LNCaP clone FGC (cell line): Measurements from ENCODE around the gene PSMB5.

Experiments
- DNase-seq: peaks from one replicate; pipeline ENCODE4 v3.0.0-alpha.2; 2011; ENCODE audit warnings: low read depth
- H3K4me3 ChIP-seq: 2 replicates; pipeline ENCODE4 v1.5.1; 2011; ENCODE audit warnings: mild to moderate bottlenecking, low read depth, low read length, control low read depth
- CTCF ChIP-seq: IDR thresholded peaks from 2 replicates; pipeline ENCODE4 v1.5.1; 2012; ENCODE audit warnings: mild to moderate bottlenecking; ENCODE audit not compliant: control insufficient read depth, insufficient read depth; ENCODE audit errors: extremely low read depth

PSMB5 gene

GRCh38 chr14:23013054-23013748 lies 21.5 kb downstream of the PSMB5 start:
- no peak overlapping the region for H3K4me3 ChIP-seq
- TF ChIP-seq CTCF: no peak
- DNase-seq: no peak

DNA sequence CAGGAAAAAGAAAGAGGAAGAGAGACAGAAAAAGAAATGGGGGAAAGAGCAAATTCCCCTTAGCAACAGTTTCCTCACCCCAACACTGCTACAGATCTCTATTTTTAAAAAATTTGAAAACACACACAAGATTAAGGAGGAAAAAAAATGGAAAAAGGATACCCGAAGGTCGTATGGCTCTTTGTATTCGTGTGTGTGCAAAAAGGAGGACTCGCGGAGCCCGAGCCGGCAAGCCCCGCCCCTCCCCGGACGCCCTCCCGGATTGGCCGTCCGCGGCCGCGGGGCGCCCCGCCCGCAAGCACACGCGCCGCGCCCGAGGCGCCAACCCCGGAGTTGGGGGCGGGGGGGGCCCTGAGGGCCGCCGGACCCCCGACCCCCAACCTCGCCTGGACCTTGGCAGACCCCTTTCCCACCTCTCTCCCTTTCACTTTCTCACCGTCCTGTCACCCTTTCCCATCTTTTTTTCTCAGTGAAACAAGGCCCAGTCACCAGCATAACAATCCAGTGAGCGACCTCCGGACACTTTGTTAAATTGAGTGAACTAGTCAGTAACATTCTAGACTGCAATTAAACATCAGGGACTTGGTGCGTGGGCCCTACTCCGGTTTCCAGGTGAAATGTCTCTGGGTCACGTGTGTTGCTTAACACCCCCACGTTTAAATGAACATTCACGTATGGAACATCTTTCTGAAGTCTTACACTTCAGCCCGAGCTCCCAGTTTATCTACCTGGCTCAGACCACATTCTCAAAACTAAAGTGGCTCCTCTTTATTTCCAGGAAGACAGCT lies 24.6 kb downstream of the PSMB5 start, which contains the start of gene C14orf93:
Gene C14orf93 (minus strand): TSS at position 205 of the 788 bp plus-strand sequence. CDS start 11,120 bp downstream, outside the sequence.
- DNase-seq: no peak
- peak within 1 kb of the TSS; percentile 51 for H3K4me3 ChIP-seq
- TF ChIP-seq CTCF: no peak

DNA sequence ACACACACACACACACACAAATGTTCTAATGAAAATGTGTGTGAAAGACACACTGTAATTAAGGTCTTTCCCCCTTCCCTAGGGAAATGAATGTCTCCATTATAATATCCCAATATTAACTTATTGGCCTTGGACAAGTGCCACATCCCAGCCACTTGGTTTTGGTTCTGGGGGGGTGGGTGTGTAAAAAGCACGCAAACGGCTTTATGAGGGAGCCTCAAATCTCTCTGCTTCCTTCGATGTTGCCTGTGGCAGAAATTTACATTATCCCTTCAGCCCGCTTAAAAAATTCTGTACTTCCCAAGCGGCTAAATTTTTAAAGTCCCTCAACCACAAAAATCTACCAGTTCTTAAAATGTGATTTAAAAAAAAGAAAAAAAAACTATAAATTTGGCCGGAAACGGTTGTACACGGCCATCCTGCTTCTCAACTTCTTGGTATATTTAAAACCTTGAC lies 25.2 kb downstream of the PSMB5 start:
- no peak for TF ChIP-seq CTCF
- DNase-seq: no peak
- peak overlapping the region; percentile 51 for H3K4me3 ChIP-seq

DNA sequence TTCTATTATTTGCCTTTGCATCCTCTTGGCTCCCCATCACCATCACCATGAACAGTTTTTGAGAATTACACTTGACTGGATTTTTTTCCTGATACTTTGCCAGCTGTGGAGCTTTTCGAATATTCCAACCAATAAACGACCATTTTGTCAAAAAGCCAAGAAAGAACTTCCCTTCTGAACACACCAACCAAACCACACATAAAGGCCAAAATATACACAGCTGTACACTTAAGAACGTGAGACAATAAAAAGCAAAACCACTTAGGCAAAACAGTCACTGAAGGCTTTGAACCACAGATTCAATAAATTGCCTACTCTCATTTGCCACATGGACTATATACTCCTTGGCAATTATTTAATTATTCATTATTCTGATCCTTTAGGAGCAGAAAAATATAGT lies 25.9 kb downstream of the PSMB5 start:
- no peak overlapping the region for H3K4me3 ChIP-seq
- no peak for TF ChIP-seq CTCF
- peak; percentile 75 for DNase-seq

DNA sequence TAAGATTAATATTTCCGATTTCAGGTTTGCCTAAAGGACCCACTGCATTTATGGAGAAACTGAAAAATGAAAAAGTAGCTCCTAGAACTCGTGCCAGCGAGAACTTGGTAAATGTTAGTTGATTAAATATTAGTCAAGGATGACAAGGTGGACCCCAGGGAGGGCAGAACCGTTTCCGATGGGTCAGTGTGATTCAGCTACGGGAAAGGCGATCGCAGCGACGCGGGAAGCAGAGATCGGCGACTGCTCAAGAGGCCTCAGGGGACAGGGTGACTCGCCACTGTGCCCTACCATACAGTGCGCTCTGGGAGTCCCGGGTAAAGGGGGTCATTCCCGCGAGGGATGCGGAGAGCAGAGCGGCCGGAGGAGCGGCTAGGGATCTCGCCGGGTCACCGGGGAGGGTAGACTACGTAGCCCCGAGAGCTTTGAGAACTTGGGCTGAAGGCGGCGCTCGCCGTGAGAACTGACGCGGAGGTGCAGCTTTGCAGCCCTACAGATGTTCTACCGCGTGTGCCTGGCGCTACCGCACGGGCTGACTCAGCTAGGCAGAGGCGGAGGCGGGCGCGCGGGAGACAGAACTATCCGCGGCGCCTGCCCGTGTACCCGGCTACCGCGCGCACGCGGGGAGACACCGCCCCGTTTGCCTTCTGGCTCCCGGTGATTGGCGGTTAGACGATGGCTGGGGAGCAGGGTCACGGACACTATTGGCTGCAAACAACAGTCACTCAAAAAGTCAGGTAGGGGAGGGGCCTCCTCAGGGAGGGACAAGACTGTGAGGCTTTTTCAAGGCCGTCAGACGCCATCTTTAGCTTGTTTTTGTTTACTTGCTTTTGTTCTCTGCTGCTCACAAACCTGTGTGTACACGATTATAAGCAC lies 27.9 kb downstream of the PSMB5 start:
- DNase-seq: peak; percentile 96
- H3K4me3 ChIP-seq: peak overlapping the region; percentile 77
- peak; percentile 24; the same call in 1 of the 2 replicates for TF ChIP-seq CTCF

DNA sequence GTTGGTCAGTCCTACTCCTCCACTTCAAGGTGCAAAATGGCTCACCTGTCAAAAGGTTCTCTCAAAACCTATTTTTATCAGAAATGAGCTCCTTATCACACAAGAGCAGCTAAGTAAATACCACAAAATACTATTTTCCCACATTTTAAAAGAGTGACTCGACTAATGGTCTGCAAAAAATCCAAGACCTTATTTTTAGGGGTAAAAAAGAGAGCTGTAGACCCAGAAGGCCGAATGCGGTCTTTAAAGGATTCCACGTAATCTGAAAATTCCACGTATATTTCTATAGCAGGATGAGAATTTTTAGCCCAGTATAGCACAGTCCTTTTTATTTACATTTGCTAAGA lies 28.5 kb downstream of the PSMB5 start:
- peak overlapping the region; percentile 77 for H3K4me3 ChIP-seq
- no peak for TF ChIP-seq CTCF
- no peak for DNase-seq
